Testis (tissue), 3 donors: ENCODE data around the gene CDK15. TPM values are rescaled to one million over a fixed set of nuclear protein-coding genes. Genes with fewer than 3 reads are reported as not detected.

Experiments
- DNase-seq: peaks from one replicate; pipeline ENCODE4 v3.0.0-alpha.2; 2019
- H3K27ac ChIP-seq, 2 donors: fragments of 200-600 bp; sonication (generic); one replicate each; pipeline ENCODE4 v1.5.1; 2019
- H3K27me3 ChIP-seq: fragments of 200-600 bp; sonication (generic); one replicate; pipeline ENCODE4 v1.5.1; 2019
- H3K36me3 ChIP-seq: fragments of 200-600 bp; sonication (generic); one replicate; pipeline ENCODE4 v1.5.1; 2017; ENCODE audit warnings: low read depth; ENCODE audit errors: missing control alignments
- H3K4me1 ChIP-seq: fragments of 200-600 bp; sonication (generic); one replicate; pipeline ENCODE4 v1.5.1; 2019
- H3K4me3 ChIP-seq, 2 donors: fragments of 200-600 bp; sonication (generic); one replicate each; pipeline ENCODE4 v1.5.1; 2017 to 2019
- H3K9me3 ChIP-seq: fragments of 200-600 bp; sonication (generic); one replicate; pipeline ENCODE4 v1.5.1; 2017
- POLR2A ChIP-seq: fragments of 450-650 bp; IDR thresholded peaks from one replicate; pipeline ENCODE4 v1.6.1; 2017; ENCODE audit warnings: antibody characterized with exemption, mild to moderate bottlenecking, moderate library complexity
- WGBS, 2 donors: methylation state at CpG; one replicate each; pipeline ENCODE4 v1.1.5; 2018; 5-methylcytosine and 5-hydroxymethylcytosine counted together
- intact Hi-C: fragments of 100-400 bp; cut with DNase I; formaldehyde crosslinking; loops from one replicate; pipeline ENCODE4 v1.15.1; 2023; ENCODE audit warnings: low total_unique reads
- polyA plus RNA-seq: library from polyadenylated mRNA; stranded (reverse); fragments of 350-450 nt; fragmentation: Illumina TruSeq; extraction: RNeasy Lipid Tissue Mini Kit (QIAGEN cat#74804); gene quantifications from one replicate; pipeline ENCODE4 v1.2.3, GENCODE V29; 2014; ENCODE audit warnings: low read depth, low replicate concordance; ENCODE audit not compliant: insufficient read depth
- total RNA-seq, 2 donors: library from RNA; depleted of rRNA; stranded (reverse); fragments of >200 nt; gene quantifications; one replicate each; pipeline ENCODE4 v1.2.3, GENCODE V29; 2016
- TF ChIP-seq, protein P1 (sequence below), 3 experiments: fragments of 450-650 bp in 2 of 3; fragments of 200-600 bp in 1 of 3; sonication (generic) in 1 of 3; IDR thresholded peaks; one replicate each; pipeline ENCODE4 v1.5.1; 2016 to 2019; ENCODE audit warnings: antibody characterized with exemption in 3 of 3, mild to moderate bottlenecking in 2 of 3, moderate library complexity in 1 of 3

The CDK15 gene
- total and polyA plus RNA-seq, 3 donors from 2014 or later = 1.8 to 6.3 (median 5.6) TPM

DNA sequence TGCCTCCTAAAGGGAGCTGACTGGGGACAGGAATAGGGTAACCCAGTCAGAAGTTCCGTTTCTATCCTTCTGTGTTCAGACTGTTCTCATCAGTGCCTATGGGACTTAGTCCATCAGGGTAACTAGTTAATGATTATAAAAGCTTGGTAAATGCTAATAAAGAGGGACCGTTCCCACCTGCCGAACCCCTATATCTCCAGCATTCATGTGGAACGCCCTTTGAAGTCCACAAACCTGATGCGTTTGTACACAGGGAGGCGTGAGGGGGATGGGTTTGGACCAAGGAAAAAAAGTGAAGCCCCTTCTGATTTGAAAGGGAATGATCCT, 112.9 kb downstream of the CDK15 start:
- intact Hi-C loops = no loop called here
- no peaks in the 10 kb centered on the region for H3K9me3 ChIP-seq
- H3K36me3 ChIP-seq = no peaks in the 10 kb centered on the region
- no peak for TF ChIP-seq POLR2A
- TF ChIP-seq, protein P1, sequence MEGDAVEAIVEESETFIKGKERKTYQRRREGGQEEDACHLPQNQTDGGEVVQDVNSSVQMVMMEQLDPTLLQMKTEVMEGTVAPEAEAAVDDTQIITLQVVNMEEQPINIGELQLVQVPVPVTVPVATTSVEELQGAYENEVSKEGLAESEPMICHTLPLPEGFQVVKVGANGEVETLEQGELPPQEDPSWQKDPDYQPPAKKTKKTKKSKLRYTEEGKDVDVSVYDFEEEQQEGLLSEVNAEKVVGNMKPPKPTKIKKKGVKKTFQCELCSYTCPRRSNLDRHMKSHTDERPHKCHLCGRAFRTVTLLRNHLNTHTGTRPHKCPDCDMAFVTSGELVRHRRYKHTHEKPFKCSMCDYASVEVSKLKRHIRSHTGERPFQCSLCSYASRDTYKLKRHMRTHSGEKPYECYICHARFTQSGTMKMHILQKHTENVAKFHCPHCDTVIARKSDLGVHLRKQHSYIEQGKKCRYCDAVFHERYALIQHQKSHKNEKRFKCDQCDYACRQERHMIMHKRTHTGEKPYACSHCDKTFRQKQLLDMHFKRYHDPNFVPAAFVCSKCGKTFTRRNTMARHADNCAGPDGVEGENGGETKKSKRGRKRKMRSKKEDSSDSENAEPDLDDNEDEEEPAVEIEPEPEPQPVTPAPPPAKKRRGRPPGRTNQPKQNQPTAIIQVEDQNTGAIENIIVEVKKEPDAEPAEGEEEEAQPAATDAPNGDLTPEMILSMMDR (IDR thresholded peaks at IDR 0.05) = no peak
- no peaks in the 10 kb centered on the region for H3K4me1 ChIP-seq
- DNase-seq = no peak
- no peak overlapping the region for H3K4me3 ChIP-seq
- no peaks in the 10 kb centered on the region for H3K27me3 ChIP-seq
- H3K27ac ChIP-seq = no peak overlapping the region
- WGBS, 2 donors = 84 to 94% methylated on average over 6 of the region's 6 CpGs

DNA sequence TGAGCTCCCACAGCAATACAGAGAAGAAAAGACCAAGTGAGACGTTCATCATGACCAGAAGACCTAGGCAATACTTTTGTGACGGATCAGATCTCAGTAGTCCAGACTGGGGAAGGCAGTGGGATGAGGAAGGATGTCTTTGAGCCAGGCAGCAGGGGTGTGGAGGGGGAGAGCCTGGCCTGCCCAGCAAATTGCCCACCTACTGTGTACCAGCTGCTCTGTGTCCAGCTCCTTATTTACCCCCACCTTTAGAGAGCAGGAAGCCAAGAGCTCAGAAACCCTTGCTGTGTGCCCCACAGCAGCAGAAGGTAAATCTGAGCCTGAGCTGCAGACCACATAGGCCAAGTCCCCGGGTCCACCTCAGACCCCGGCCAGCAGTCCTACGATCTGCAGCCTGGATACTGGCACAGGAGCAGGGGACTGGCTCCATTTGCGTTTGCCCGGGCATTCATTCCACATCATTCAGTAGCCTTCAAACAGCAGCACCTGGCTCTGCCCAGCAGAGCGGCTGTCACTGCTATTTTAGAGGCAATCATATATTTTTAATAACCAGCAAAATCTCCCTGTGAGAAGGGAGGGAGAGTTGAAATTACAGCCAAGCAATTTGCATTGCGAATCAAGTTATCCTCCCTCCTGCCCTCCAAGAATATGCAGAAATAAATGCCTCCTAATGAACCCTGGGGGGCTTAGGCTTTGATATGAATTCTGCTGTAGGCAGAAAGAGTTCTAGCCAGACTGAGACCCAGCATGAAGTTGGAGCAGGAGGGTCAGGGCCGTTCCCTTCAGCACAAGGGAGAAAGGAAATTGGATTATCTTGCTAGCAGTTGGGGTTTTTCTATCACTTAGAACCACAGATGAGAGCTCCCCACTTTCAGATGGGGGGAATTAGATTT, 117.3 kb downstream of the CDK15 start:
- DNase-seq = no peak
- H3K27me3 ChIP-seq = no peaks in the 10 kb centered on the region
- 79 to 83% methylated on average over 6 to 10 of the region's 10 CpGs for WGBS, 2 donors
- TF ChIP-seq POLR2A = no peak
- TF ChIP-seq, protein P1 (IDR thresholded peaks at IDR 0.05) = no peak
- intact Hi-C loops = no loop called here
- no peaks in the 10 kb centered on the region for H3K36me3 ChIP-seq
- H3K27ac ChIP-seq = no peak overlapping the region
- no peaks in the 10 kb centered on the region for H3K4me1 ChIP-seq
- no peak overlapping the region for H3K4me3 ChIP-seq
- no peaks in the 10 kb centered on the region for H3K9me3 ChIP-seq

DNA sequence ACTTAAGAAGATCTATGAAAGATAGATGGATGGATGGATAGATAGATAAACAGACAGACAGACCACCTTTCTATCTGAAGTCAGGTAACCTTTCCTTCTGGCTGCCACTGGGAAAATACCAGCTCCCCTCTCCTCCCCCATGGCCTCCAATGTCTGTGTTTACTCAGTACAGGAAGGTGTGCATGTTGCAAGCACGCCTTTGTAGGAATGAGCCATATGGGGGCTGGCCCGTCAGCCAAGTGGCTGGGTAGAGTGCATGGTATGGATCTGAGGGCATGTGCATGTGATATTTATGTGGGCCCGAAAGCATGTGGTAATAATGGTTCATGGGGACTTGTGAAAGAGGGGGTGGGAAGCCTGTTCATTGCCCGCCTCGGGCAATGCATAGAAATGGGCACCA, 118.1 kb downstream of the CDK15 start:
- Histone ChIP-seq H3K27ac (no peak overlapping the region), H3K27me3 (no peaks in the 10 kb centered on the region), H3K9me3 (no peaks in the 10 kb centered on the region), H3K4me3 (no peak overlapping the region), H3K4me1 (no peaks in the 10 kb centered on the region), H3K36me3 (no peaks in the 10 kb centered on the region)
- TF ChIP-seq, protein P1 (IDR thresholded peaks at IDR 0.05) = no peak
- no peak for TF ChIP-seq POLR2A
- 96% methylated on average over 3 to 5 of the region's 5 CpGs for WGBS, 2 donors
- intact Hi-C loops = no loop called here
- DNase-seq = no peak

DNA sequence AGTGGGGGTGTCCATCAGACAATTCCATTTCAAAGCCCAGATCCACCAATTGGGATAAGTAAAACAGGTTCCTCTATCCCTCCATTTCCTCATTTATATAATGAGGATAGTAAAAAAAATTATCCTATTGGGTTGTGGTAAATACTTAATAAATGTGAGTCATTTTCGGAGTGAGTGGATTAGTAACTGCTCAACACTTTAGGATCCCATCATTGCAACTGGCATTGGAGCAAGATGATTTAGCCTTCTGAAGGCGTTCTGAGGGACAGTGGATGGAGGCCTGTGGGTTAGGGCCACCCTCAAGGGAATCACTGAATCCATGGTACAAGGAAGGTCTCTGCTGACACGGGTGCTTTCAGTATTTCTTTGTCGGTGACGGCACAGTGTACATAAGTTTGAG, 118.7 kb downstream of the CDK15 start:
- Histone ChIP-seq H3K4me3 (no peak overlapping the region), H3K36me3 (no peaks in the 10 kb centered on the region), H3K27ac (no peak overlapping the region), H3K9me3 (no peaks in the 10 kb centered on the region), H3K4me1 (no peaks in the 10 kb centered on the region), H3K27me3 (no peaks in the 10 kb centered on the region)
- intact Hi-C loops = no loop called here
- 95 to 96% methylated on average over 5 of the region's 5 CpGs for WGBS, 2 donors
- TF ChIP-seq POLR2A = no peak
- TF ChIP-seq, protein P1 (IDR thresholded peaks at IDR 0.05) = no peak
- DNase-seq = no peak

DNA sequence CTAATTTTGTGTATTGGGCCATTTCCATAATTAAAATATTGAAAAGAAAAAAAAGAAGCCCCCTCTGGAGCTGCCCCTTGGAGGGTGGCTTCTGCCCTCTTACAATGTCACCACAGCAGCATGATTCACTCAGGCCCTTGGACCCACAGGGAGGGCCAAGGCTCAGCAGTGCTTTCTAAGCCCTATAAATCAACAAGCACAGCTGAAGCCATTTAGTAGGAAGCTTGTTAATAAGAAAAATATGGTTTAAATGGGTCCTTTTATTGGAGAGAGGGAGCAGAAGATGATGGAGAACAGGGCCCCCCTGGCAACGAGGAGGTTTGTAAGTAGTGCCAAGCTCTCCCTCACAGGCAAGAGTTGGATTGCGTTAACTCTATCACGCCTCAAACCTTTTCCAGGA, 119.7 kb downstream of the CDK15 start:
- Histone ChIP-seq H3K27me3 (no peaks in the 10 kb centered on the region), H3K27ac (no peak overlapping the region), H3K4me3 (no peak overlapping the region), H3K4me1 (no peaks in the 10 kb centered on the region), H3K9me3 (no peaks in the 10 kb centered on the region), H3K36me3 (no peaks in the 10 kb centered on the region)
- DNase-seq = no peak
- intact Hi-C loops = no loop called here
- no peak for TF ChIP-seq POLR2A
- 76 to 81% methylated on average over 3 of the region's 3 CpGs for WGBS, 2 donors
